HG02759 (cell line): ENCODE results near the gene NT5M.

Source experiments
- ATAC-seq: cut with Tn5 transposase; IDR thresholded peaks from one replicate; pipeline ENCODE4 v1.9.1; 2021; ENCODE audit warnings: mild to moderate bottlenecking, moderate library complexity; ENCODE audit not compliant: unreplicated experiment

NT5M gene

GRCh38 chr17:17353625-17354484, 50.7 kb downstream of the NT5M start:
- no peak for ATAC-seq

- ATAC-seq: no peak
Observed at GRCh38 chr17:17354560-17355349, 51.6 kb downstream of the NT5M start.

DNA sequence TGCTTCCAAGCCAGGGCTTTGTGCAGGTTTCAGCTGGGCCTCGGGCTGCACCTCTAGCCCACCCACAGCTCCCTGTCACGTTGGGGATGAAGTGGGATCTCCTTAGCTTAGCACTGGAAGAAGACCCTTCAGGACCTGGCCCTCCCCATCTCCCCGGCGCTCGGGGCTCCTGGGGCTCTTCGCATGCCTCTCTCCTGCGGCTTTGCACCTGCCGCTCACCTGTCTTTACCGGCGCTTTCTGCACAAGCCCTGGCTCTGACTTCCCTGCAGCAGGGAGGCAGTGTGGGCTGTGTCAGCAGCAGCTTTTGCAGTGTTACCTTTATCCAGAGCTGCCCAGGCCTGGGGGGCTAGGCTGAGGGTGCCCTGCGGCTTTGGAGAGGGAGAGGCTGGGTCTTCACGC, 52.3 kb downstream of the NT5M start:
- ATAC-seq: no peak

DNA sequence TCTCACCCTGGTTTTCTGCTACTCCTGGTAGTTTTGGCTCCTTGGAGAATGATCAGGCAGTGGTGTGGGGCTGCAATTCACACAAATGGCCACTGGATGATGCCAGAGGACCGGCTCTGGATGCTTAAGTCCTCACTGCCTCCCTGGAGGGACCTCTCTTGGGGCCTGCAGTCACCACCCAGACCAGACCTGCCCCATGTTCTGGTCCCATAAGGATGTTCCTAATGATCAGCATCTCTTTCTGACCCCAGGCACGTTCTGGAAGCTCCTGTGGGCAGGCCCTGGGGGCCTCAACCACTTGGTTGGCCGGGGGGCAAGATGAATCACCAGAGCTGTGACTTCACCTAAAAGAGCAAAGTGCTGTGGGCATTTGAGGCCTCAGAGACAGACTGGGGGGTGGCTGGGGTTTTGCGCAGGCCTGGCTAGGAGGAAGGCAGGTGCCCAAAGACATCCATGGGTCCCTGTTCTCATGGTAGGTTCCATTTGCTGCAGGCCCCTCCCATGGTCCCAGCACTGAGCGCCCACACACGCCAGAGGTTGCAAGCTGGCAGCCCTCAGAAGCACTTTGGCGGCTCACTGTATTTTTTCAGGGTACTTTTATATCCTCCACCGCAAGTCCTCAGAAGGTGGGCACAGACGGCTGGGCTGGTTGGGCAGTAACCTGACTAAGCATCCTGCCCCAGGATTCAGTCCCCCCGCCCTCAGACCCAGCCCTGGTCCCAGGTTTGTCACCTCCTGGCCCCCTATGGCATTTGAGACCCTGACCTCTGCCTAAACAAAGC, 53.2 kb downstream of the NT5M start:
- peak; percentile 50 for ATAC-seq

DNA sequence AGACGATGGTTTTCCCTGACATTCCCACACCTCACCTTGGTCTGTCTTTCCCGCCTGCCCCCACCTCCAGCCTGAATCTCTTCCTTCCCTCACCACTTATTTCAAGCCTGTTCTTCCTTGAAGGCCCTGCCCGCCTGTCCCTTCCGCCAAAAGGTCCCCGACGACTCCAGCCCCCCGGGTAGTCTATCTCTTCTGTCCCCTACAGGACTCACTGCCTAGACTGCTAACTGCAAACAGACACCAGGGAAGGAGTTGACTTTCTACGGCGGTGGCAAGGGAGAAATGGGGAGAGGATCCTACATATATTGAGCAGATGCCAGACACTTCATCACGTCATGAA, 53.7 kb downstream of the NT5M start:
- ATAC-seq: no peak

- ATAC-seq: no peak
Observed at GRCh38 chr17:17358060-17358751, 55.0 kb downstream of the NT5M start.

GRCh38 chr17:17358866-17359265, 55.7 kb downstream of the NT5M start:
- ATAC-seq: no peak

GRCh38 chr17:17359271-17359670, 56.1 kb downstream of the NT5M start:
- ATAC-seq: no peak

GRCh38 chr17:17360087-17360730, 57.0 kb downstream of the NT5M start:
- ATAC-seq: no peak

- ATAC-seq: no peak
Observed at GRCh38 chr17:17361543-17361866, 58.3 kb downstream of the NT5M start.

DNA sequence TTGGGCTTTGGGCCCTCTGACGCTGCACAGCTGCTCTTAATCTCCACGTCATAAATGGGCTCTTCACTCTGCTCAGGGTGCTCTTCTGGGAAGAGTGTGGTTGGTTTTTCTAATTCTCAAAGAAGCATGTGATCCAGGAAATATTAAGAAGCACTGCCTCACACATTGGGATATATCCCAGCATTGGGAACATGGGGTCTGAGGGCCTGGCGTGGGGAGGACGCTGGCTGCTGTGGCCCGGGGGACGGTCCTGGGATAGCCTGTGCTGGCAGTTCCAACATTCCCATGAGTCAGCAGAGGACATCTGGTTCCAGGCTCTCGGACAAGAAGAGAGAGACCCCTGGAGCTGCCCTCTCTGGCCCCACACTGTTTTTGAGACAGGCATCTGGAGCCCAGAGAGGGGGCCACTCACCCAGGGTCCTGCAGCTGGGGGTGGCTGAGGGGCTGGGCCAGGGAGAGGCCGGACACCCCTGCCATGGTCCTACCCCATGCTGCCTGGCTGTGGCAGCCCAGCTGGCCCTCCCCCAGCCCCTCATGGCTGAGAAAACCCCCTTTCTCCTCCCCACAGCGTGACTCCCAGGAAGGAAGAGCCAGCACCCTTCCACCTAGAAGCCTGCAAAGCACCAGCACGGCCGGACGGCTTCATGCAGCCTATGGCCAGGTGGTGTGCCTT, 58.8 kb downstream of the NT5M start:
- no peak for ATAC-seq

DNA sequence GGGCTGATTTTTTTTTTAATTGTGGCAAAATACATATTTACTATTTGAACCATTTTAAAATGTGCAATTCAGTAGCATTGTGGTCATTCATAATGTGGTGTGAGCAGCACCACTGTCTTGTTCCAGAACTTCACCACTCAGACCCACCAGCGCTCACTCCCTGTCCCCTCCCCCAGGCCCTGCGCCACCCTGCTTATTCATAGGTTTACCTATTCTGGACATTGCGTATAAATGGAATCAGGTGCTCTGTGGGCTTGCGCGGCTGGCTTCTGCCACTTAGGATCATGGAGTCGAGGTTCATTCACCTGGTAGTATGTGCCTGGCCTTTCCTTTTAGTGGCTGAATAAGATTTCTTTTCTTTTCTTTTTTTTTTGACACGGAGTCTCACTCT, 59.4 kb downstream of the NT5M start:
- no peak for ATAC-seq

- no peak for ATAC-seq
Observed at GRCh38 chr17:17363638-17364337, 60.6 kb downstream of the NT5M start.

- ATAC-seq: no peak
Observed at GRCh38 chr17:17364338-17364667, 61.1 kb downstream of the NT5M start.

DNA sequence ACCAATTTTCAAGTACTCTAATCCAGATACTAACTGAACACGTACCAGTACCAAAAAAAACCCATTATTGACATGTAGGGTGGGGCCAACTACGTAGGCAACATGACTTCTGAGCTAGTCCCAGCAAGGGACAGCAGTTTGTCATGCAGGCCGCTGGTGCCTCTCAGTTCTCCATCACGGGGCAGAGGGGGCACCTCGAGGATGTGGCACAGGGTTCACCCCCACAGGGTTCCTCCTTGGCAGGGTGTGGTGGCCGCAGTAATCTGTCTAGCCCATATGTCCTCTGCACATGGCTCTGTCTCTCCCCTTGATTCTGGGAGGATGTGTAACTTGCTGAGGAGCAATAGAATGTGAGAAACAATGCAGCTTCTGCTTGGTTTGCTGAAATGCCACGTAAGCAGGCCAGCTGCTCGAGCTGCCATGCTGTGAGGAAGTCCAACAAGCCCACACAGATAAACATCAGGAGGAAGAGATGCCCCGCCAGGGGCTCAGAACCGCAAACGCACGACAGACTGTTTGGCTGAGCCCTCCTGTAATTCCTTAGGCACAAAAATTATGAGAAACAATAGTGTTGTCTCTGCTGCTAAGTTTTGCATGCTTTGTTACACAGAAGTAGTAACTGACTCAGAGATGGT, 62.4 kb downstream of the NT5M start:
- no peak for ATAC-seq

GRCh38 chr17:17366235-17366634, 63.1 kb downstream of the NT5M start:
- ATAC-seq: no peak

DNA sequence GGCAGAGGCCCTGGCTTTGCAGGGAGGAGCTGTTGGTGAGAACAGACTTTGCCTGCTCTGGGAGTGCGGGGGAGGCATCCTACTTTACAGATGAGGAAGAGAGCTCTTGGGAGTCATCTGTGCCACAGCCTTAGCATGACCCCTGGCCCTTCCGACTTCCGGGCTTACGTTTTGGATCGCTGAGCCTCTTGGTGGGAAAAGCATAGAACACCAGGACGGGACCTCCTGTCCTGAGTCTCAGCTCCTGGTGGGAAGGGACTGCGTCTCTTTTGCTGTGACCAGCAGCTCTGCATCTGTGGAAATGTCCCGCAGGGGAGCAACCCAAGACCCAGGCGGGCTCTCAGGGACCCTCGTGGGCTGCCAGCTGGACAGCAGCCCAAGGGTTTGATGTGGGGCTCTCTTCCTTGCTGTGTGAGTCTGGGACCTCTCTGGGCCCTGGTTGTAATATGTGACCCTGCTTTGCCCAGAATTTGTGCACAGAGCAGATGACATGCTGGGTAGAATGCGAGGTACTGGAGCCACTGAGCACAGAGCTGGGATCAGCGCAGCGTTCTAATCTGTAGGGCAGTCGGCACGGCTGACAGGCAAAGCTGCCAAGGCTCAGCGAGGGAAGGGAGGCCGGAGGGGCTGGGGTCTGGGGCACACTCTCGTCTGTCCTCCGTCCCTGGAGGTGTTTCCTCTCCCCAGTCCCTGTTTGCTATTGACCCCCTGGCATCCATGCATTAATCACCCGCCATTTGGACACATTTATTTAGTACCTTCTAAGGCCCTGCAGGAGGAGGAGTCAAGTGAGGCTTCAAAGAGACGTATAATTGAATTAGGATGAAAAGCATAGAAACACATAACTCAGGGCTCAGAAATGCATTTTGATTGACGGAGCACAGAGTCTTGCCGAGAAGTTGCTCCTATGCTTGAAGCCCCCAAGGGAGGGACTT, 64.0 kb downstream of the NT5M start:
- ATAC-seq: no peak

GRCh38 chr17:17367931-17368330, 64.8 kb downstream of the NT5M start:
- no peak for ATAC-seq
